Stimulated activated CD4-positive, alpha-beta T cell treated with anti-CD3 and anti-CD28 coated beads, Interleukin-4, amount 100 ng/mL, for 4 hours (primary cell): ENCODE data around the gene NELFE.

Source experiments
- DNase-seq, 2 experiments: peaks; one replicate each; pipeline ENCODE4 v3.0.0-alpha.2; 2020

NELFE gene

DNA sequence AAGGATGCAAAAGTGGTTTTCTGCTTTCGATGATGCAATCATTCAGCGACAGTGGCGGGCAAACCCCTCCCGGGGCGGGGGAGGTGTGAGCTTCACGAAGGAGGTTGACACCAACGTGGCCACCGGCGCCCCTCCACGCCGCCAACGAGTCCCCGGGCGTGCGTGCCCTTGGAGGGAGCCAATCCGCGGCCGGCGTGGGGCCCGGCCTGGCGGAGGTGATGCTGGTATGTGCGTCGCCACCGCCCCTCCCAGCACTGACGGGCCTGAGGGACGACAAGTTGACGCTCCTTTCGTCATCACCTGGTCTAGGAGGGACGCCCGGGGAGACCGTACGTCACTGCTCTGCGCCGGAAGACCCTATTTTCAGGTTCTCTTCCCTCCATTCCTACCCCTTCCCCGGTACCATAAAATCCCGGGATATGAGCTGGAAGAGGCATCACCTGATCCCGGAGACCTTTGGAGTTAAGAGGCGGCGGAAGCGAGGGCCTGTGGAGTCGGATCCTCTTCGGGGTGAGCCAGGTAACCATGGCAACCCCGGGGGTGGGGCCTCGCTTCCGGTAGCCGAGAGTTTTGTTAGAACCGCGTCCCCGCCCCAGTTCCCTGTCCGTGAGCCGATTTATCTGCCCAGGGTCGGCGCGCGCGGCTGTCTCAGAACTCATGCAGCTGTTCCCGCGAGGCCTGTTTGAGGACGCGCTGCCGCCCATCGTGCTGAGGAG, 13.4 kb upstream of the NELFE start, which contains the start of gene DXO:
DXO (minus strand) TSS at position 146 of the 716 bp plus-strand sequence. CDS start 463 bp downstream, outside the sequence.
- DNase-seq, result peak; percentile 92 to 99

DNA sequence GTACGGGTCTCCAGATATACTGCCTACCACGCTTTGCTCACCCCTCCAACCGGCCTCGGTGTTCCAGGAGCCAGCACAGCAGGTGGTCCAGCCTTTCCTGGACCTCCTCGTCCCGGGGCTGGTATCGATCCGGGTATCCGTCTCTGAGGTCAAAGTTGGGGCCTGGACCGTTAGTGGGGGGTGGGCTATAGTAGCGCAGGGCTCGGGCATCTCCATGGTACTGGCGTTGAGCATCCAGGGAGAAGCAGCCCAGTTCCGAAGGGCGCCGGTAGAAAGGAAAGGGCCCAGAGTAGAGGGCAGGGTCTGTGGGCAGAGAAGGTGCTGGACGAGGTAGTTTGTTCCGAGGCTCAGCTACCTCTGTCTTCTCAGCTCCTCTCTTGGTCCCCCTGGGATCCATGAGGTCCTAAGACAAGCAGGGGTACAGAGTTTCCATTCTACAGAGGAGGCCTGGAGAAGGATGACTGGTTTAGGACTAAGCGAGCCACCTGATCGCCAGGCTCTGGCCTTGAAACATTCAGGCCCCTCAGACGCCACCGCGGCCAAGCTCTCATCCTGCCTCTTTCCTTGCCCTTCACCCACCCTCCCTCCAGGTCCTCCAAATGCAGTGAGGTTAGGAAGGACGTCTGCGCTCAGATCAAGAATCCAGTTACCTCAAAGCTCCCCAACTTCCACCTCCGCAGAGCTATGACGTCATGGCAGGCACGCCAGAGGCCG, 12.7 kb upstream of the NELFE start:
- DNase-seq, result no peak

GRCh38 chr6:31970604-31971271, 12.0 kb upstream of the NELFE start:
- DNase-seq, result no peak

DNA sequence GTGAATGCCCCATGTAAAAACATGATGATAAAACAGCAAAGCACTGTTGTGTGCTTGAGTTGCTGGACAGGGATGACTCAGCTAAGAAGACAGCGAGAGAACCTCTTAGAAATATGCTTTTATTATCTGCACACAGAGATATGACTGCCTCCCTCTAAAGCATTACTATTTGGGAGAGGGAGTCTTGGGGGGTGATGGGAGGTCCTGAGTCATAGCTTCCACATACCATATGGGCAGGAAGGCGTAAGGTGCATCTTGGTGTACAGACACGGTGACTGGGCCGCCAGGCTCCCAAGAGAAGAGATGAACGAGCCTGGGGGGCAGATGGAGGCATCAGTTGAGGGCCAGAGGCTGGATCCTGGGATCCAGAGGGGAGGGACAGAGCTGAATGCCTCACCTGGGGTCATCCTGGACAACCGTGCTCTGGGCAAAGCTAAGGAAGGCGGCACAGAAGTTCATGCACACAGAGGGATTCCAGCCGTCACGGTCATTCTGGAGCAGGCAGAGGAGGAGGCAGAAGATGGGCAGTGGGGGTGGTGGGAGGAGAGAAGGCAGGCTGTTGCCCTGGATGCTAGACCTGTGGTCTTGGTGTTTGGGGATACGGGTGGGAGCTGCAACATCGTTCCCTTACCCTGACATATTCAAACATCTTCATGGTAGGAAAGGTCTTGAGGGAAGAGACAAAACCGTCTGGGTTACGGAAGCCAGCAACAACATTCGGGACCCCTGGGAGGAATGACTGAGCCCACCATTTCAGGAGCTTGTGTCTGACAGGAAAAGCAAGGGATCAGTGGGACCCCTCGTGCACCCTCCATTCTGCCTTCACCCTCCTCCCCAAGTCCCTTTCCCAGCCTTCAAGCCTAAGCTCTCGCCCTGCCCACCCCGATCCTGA, 11.2 kb upstream of the NELFE start:
- no peak for DNase-seq

DNA sequence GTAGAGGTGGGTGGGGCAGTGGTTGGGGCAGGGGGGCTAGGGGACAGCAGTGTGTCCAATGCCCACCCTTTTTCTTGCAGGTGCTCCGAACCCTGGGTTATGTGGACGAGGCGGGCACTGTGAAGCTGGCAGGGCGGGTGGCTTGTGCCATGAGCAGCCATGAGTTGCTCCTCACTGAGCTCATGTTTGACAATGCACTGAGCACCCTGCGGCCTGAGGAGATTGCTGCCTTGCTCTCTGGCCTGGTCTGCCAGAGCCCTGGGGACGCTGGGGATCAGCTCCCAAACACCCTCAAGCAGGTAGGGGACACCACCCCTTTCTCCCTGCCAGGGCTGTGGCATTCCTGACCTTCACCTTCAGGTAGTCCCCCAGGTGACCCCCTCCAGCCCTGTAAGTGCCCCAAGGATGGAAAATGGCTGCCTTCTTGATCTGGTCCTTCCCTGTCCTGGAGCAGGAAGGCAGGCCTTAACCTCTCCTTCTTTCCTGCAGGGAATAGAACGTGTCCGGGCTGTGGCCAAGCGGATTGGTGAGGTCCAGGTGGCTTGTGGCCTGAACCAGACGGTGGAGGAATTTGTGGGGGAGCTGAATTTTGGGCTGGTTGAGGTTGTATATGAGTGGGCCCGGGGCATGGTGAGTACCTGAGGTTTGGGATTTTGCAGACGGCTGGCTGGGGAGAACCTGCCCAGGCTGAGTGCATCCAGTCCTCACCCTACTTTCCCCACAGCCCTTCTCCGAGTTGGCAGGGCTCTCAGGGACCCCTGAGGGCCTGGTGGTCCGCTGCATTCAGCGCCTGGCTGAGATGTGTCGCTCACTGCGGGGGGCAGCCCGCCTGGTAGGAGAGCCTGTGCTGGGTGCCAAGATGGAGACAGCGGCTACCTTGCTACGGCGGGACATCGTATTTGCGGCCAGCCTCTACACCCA, 10.3 kb upstream of the NELFE start:
- no peak for DNase-seq

DNA sequence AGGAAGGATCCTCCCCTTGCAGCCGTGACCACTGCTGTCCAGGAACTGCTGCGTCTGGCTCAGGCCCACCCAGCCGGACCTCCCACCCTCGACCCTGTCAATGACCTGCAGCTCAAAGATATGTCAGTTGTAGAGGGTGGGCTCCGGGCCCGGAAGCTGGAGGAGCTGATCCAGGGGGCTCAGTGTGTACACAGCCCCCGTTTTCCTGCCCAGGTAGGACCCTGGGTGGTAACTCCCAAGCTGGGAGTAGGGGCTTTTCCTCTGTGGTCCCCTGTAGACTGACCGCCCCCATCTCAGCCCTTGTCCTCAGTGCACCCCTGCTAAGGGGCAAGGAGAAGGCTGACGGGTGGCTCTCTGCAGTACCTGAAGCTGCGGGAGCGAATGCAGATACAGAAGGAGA, 9.6 kb upstream of the NELFE start:
- no peak for DNase-seq

DNA sequence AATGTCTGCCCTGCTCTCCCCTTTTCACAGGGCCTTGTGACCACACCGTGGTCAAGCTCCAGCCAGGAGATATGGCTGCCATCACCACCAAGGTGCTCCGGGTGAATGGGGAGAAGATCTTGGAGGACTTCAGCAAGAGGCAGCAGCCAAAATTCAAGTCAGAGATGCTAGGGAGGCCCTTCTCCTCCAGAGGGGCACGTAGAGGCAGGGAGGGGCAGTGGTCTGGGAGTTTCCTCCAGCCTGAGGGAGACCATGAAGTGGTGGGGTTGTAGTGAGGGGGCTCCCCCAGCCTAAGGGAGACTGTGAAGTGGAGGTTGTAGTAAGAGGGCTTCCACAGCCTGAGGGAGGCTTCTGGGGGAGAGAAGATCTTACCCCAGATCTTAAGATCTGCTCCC, 9.2 kb upstream of the NELFE start:
- no peak for DNase-seq

GRCh38 chr6:31966997-31967925, 8.5 kb upstream of the NELFE start:
- DNase-seq, result no peak

DNA sequence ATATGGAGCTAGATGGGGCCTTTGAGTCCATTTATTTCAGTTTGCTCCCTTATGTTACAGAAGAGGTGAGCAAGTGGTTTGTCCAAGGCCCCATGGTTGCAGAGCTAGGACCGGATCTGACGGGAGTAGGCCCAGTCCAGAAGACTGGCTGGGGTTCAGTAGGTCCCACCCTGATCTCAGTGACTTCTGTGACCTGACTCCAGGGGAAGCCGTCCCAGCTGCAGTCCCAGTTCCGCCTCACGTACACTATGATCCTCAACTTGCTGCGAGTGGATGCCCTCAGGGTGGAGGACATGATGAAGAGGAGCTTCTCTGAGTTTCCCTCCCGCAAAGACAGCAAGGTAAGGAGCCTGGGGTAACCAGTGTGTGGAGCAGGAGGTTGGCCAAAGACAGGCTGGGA, 7.7 kb upstream of the NELFE start:
- DNase-seq, result no peak

DNA sequence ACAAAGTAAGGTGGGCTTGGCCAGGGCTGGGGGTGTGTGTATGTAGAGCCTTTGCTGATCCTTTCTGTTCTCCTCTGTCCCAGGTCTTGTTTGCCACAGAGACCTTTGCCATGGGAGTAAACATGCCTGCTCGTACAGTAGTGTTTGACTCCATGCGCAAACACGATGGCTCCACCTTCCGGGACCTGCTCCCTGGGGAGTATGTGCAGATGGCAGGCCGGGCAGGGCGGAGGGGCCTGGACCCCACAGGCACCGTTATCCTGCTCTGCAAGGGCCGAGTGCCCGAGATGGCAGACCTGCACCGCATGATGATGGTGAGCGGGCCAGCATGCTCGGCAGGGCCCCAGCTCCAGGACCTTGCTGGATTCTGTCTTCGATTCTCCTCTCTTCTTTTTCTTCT, 6.9 kb upstream of the NELFE start:
- no peak for DNase-seq

DNA sequence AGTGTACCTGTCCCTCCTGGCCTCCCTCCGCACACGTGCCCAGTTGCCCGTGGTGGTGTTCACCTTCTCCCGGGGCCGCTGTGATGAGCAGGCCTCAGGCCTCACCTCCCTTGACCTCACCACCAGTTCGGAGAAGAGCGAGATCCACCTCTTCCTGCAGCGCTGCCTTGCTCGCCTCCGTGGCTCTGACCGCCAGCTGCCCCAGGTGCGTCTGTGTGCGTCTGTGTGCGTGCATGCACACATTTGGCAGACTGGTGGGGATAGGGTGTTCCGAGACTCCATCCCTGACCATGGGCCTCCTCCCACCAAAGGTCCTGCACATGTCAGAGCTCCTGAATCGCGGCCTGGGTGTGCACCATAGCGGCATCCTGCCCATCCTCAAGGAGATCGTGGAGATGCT, 5.2 kb upstream of the NELFE start:
- DNase-seq, result no peak

DNA sequence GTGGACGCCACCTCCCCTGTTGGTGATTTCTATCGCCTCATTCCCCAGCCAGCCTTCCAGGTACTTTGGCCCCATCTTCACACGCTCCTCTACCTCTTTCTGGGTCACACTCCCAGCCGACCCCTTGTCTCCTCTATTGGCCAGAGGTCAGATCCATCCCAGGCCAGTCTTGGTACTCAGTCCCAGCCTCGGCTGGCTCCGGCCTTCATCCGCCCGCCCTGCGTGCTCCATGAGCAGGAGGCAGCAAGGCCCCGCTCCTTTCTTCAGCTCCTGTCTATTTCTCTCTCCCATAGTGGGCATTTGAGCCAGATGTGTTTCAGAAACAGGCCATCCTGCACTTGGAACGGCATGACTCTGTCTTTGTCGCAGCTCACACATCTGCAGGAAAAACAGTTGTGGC, 2.8 kb upstream of the NELFE start:
- DNase-seq, result no peak

- no peak for DNase-seq
Measured at GRCh38 chr6:31958412-31958740, 395 bp downstream of the NELFE start.

GRCh38 chr6:31956796-31957195, 2.0 kb downstream of the NELFE start:
- no peak for DNase-seq

DNA sequence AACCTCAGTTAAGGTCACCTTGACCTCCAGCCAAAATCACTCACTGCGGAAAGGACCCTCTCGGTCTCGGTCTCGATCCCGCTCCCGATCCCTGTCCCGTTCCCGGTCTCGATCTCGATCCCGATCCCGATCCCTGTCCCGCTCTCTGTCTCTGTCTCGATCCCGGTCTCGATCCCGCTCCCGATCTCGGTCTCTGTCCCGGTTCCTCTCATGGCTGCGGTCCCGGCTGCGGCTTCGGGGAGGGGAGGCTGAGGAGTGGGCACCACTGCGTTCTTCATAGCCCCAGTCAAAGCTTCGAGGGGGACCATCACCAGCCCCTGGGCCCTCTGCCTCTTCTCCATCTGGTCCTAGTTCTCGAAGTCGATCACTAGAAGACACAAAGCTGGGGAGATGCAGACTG, 4.3 kb downstream of the NELFE start:
- no peak for DNase-seq

- DNase-seq, result no peak
Measured at GRCh38 chr6:31952890-31953289, 5.9 kb downstream of the NELFE start.

DNA sequence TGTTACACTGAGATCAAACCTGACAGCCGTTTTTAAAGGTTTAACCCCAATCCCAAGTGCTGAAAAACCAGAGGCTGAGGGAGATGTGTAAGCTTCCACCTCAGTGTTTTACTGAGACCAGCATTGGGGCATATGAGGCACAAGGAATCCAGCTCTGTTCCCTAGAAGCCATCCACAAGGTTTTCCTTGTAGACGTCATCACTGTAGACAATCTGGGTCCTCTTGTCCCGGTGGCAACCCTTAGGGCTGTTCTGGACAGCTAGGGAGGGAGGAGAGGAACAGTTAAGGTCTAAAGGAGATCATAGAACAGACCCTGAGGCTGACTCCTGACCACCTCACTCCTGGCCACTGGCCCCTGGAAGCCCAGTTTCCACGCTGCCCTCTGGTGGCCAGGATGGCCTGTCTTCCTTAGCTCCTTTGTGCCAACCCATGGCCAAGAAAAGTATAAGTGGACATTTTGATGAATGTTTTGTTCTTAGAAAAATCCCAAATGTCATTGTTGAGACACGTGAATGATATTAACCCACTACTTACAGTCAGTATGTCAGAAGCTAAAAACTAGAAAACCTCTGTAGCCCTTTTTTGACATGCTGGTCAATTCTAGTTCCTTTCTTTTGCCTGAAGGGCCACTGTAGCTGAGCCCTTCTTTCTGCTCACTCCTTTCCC, 6.5 kb downstream of the NELFE start:
- DNase-seq, result no peak

DNA sequence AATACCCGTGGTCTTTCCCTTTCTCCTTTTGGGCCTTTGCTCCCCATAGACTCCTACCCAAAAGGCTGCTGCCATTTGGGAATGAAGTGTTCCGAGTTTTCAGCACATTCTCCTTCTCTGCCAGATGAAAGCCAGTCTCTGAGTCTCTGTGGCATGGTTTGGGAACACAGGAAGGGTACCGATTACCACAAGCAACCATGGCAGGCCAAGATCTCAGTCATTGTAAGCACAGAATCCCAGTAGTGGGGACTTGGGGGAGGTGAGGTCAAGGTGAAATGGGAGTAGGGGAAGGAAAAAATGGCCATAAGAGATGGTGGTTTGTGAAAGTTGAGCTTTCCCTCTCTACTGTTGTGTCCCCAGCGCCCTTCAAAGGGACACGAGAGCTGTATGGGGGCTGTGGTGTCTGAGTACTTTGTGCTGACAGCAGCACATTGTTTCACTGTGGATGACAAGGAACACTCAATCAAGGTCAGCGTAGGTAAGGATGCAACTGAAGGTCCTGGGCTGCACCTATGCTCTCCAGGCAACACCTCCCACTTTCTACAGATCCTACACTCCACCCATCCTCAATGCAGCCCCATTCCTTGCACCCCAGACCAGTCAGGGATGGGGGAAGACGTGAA, 8.7 kb downstream of the NELFE start:
- no peak for DNase-seq

GRCh38 chr6:31948753-31949413, 9.9 kb downstream of the NELFE start:
- no peak for DNase-seq
